Measurements from ENCODE around the gene B4GALNT2.
A peak's percentile ranks its signal among the peaks of the same experiment; 100 is the strongest.
"Not testable (repeated sequence)": the region's sequence is repeated elsewhere in the genome, so short reads cannot be mapped to it uniquely, and the experiment has no call there.

Gene B4GALNT2

DNA sequence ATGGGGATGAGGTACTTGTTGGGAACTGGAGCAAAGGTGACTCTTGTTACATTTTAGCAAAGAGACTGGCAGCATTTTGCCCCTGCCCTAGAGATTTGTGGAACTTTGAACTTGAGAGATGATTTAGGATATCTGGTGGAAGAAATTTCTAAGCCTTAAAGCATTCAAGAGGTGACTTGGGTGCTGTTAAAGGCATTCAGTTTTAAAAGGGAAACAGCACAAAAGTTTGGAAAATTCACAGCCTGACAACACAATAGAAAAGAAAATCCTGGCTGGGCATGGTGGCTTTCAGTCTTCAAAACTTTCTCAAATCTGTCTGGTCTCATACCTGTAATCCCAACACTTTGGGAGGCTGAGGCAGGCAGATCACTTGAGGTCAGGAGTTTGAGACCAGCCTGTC, 52.0 kb downstream of the B4GALNT2 start:
- DNase-seq, result not testable (repeated sequence)

GRCh38 chr17:49185381-49185780, 52.8 kb downstream of the B4GALNT2 start:
- DNase-seq, result not testable (repeated sequence)

DNA sequence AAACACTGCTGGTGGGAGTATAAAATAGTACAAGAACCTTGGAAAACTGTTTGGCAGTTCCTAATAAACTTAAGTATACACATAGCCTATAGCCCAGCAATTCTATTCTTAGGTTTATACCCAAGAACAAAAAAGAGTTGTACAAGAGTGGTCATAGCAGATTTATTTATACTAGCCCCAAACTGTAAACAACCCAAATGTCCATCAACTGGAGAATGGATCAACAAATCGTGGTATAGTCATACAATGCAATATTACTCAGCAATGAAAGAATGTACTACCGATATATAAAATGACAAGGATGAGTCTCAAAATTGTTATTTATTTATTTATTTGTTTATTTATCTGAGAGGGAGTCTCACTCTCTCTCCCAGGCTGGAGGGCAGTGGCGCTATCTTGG, 54.7 kb downstream of the B4GALNT2 start:
- DNase-seq, result no peak

DNA sequence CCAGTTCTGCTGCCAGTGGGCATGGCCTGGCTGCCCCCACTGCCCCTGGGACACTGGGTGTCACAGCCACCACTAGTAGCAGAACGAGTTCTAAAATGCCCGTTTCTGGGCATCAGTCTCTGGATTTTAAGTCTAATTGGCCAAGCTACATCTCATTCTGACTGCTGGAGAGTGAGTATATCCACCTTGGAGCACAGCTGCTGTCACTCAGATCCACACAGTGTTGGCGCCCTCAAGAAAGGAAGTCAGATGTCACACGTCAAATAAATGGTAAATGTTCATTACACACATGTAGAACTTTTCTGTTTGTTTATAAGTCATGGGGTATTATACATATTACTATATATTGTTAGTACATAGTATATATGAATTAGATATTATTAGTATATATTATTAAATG, 58.4 kb downstream of the B4GALNT2 start:
- no peak for DNase-seq

- no peak for DNase-seq
Measured at GRCh38 chr17:49191409-49191916, 58.9 kb downstream of the B4GALNT2 start.

DNA sequence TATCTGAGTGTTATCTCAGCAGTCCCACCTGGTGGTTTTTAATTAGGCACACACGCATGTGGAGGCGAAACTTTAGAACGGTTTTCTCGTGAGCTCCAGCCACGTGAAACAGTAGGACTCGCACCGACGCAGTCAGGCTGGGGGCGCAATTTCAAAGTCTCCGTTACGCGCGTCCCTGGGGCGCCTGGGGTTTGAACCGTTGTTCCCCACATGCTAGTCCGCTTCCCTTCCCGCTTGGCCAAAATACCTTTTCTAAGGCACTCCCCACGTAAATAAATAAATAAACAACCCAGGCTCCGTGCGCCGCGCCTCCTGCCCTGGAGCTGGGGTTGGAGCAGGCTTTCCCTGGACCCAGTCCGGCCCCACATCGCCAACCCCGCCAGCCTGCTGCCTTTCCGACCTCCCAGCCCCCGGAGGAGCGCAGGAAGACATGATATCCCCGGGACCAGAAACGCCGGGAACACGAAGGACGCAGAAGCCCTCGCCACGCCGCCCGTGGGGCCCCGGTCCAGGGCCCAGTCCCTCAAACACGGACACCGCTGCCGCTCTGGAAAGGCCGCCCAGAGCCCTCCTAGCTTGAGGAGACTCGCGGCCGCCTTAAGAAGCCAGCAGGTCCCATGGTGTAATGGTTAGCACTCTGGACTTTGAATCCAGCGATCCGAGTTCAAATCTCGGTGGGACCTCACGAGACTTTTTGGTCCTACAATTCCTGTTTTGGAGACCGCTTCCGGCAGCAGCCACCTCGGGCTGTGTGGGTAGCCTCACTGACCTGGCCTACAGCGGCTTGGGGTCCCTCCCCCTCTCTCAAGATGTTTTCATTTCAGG, 59.6 kb downstream of the B4GALNT2 start:
- DNase-seq, result peak; percentile 65 to 88

GRCh38 chr17:49193513-49194296, 61.1 kb downstream of the B4GALNT2 start:
- peak; percentile 6 to 22 for DNase-seq

DNA sequence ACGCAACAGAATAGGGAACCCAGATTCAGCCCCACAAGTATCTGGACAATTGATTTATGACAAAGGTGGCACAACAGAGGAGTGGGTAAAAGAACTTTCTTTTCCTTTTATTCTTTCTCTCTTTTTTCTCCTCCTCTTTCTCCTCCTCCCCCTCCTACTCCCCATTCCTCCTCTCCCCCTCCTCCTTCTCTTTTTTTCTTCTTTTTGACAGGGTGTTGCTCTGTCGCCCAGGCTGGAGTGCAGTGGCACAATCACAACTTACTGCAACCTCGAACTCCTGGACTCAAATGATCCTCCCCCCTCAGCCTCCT, 61.7 kb downstream of the B4GALNT2 start:
- DNase-seq, result no peak

DNA sequence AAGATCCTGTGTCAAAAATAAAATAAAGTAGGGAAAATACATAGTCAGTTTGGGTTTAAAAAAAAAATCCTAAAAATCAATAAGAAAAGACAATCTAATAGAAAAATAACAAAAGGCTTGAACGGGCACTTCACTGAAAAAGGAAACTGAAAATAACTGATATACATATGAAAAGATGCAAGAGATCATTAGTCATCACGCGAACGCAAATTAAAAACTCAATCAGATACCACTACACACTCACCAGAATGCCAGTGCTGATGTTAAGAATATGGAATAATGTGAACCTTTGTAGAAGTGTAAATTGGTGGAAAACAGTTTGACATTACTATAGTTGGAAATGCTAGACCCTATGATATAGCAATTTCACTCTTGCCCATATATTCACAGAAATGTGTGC, 63.2 kb downstream of the B4GALNT2 start:
- no peak for DNase-seq

DNA sequence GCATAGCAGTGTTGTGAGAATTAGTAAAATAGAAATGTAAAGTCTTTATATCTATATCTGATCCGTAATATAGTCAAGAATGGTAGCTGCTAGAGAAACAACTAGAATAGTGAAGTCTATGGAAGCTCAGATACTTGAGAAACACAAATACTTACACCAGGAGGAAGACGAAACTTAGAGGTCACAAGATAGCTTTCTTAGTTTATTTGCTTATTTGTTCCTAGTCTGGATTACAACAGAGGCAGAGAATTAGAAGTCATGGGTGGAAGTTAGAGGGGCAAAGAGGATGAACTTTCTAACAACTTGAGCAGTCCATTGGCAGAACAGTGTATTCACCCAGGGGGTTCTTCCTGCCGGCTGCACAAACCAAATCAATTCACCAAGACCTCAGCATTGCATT, 64.0 kb downstream of the B4GALNT2 start:
- DNase-seq, result no peak

DNA sequence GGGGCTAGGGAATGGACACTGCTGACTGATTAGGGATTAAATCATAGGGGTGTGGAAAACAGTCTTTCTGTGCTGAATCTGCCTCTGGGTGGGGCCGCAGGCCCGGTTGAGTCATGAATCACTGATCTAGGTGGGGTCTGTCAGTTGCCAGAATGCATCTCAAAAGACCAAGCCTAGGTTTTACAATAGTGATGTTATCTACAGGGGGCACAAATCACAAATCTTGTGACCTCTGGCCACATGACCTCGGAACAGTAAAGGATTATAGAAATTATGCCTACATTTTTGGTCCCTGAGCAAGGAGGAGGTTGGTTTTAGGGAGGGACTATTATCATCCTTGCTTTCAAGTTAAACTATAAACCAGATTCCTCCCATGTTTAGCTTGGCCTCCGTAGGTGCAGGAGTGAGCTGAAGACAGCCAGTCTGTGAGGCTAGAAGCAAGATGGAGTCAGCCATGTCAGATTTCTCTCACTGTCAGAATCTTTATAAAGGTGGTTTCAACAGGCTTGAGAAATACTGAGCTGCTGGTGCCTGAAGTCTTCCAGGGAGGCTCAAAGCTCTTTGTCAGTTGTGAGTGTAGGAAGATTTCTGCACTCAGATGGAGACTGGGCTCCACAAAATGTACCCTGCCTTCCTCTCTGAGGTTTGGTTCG, 64.9 kb downstream of the B4GALNT2 start:
- no peak for DNase-seq

DNA sequence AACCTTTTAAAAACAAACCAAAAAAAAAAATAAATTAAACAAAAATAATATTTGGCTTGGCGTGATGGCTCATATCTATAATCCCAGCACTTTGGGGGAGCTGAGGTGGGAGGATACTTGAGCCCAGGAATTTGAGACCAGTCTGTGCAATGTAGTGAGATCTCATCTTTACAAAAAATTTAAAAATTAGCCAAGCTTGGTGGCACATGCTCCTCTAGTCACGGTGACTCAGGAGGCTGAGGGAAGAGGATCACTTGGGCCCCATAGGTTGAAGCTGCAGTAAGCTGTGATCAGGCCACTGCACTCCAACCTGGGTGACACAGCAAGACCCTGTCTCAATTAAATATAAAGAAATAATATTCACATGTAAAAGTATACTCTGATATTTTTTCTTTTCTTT, 65.6 kb downstream of the B4GALNT2 start:
- no peak for DNase-seq

DNA sequence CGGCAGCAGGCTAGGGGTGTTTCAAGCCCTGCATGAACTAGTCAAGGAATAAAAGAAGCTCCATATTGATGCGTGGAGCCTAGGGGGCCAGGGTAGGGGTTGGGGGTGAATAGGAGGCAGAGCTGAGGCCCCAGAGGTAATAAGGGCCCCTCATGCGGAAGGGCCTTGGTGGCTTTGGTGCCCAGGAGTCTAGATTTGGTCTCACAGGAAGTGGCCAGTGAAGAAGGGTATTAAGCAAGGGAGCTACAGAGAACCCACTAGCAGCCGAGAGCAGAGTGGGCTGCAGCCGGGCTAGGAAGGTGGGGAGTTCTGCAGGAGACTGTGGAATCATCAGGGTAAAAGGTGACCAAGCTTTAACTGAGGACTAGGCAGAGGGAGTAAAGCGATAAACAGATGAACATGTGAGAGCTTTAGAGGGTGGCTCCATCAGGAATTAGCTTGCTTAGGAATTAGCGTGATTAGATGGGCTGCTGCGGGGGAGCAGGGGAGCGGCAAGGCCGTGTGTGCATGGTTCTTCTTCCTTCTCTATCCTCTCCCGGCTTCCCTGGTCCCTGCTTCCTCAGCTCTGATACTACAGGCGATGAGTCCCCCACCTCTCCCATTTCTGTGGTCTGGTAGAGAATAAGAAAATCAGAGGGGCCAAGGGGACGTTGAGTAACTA, 68.0 kb downstream of the B4GALNT2 start:
- no peak for DNase-seq

- no peak for DNase-seq
Measured at GRCh38 chr17:49201481-49201927, 68.9 kb downstream of the B4GALNT2 start.

GRCh38 chr17:49203796-49204195, 71.2 kb downstream of the B4GALNT2 start:
- no peak for DNase-seq

DNA sequence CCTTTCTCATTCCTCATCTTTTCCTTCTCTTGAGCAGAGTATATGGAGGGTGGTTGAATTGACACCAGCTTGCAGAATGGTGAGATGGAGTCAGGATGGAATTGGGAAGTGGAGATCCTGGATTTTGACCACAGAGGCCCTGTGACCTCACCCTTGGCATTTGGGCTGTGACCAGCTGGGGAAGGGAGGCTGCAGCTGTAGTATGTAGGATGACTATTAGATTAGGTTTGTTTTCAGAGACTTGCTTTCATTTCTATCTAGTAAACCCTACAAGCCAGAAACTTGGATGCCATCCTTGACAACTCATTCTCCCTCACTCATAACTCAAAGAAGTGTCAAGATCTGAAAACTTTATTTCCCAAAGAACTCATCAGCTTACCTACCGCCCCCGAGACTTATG, 71.9 kb downstream of the B4GALNT2 start:
- DNase-seq, result no peak

GRCh38 chr17:49209061-49209571, 76.5 kb downstream of the B4GALNT2 start:
- no peak for DNase-seq

GRCh38 chr17:49210158-49211029, 77.8 kb downstream of the B4GALNT2 start, which contains the start of the genes ABI3 and GNGT2:
Gene ABI3 (plus strand): TSS chr17:49210707. CDS start chr17:49210725, 18 bp downstream.
Gene GNGT2 (minus strand): TSS chr17:49210574. CDS start chr17:49207422, 3,152 bp downstream.
- DNase-seq, result no peak

DNA sequence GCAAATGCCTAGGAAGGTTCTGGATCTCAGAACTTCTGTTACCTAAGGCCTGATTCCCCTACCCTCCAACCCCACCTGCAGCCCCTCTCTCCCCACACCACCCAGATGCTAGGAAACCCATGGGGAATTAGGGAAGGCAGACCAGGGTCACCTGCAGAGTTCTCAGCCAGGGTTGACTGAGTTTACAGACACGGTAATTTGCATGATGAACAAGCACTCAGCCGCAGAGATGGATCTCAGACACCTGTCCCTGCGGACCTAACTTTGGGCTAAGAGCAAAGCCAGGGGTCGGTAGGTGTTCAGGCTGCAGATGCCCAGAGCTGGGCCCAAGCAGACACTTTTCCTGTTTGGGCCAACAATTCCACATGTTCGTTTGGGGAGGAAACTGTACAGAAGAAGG, 80.8 kb downstream of the B4GALNT2 start:
- DNase-seq, result no peak

- DNase-seq, result no peak
Measured at GRCh38 chr17:49213847-49214246, 81.3 kb downstream of the B4GALNT2 start.

DNA sequence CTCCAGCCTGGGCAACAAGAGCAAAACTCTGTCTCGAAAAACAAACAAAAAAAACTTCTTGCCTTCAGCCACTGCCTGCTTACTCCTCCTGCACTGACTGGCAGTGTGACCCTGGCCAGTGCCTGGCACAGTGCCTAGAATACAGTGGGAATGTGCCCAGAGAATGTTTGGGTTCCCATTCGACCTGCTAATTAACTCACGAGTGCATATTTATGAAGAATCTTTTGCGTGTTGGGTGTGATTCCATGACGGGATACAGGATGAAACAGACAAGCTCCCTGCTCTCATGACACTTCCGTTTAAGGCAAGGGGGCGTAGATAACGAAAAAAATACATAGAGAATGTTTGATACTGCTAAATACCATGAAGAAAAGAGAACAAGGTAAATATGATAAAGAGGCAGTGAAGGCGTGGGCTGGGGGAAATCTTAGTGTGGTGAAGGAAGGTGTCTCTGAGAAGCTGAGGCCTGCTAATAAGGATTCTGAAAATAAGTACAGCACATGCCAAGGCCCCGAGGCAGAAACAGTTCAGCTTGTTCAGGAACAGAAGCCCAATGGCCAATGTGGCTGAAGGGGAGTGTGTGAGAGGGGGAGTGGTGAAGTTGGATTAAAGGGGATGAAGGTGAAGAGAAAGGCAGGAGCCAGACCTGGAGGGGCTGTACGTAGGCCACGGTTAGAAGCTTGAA, 82.2 kb downstream of the B4GALNT2 start:
- no peak for DNase-seq
